Measurements from ENCODE around the gene PPM1N. TPM values are rescaled to one million over a fixed set of nuclear protein-coding genes. Genes with fewer than 3 reads are reported as not detected.
A peak's percentile ranks its signal among the peaks of the same experiment; 100 is the strongest.

The PPM1N gene
- total and polyA plus RNA-seq, 2 of the 13 experiments (the other 11 are each of a cell fraction or from before 2014, with no cell fraction given) = 0.31 to 1.8 TPM

DNA sequence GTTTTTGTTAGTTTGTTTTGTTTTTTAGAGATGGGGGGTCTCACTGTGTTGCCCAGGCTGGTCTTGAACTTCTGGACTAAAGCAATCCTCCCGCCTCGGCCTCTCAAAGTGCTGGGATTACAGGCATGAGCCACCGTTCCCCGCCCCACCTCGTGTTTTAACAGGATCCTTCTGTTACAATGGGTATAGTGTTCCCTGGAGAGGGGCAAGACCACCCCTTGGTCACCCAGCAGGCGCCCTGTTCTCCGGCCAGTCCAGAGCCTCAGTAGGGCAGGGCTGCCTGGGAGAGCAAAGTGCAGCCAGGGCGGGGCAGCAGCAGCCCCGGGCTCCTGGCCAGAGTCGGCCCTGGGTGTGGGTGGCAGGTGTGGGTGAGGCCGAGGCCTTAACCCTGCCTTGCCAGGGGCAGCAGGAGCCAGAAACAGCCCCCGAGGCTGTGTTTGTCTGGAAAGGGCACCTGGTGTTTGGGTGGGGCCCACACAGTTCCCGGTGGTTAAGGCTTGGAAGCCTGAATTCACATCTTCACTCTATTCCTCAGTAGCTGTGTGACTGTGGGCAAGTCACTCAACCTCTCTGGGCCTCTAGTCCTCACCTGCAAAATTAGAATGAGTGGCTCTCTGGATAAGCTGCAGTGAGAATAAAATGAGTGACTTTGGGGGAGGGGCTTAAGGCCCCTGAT is 16.3 kb downstream of the PPM1N start (continued):
- TF ChIP-seq, protein P1, sequence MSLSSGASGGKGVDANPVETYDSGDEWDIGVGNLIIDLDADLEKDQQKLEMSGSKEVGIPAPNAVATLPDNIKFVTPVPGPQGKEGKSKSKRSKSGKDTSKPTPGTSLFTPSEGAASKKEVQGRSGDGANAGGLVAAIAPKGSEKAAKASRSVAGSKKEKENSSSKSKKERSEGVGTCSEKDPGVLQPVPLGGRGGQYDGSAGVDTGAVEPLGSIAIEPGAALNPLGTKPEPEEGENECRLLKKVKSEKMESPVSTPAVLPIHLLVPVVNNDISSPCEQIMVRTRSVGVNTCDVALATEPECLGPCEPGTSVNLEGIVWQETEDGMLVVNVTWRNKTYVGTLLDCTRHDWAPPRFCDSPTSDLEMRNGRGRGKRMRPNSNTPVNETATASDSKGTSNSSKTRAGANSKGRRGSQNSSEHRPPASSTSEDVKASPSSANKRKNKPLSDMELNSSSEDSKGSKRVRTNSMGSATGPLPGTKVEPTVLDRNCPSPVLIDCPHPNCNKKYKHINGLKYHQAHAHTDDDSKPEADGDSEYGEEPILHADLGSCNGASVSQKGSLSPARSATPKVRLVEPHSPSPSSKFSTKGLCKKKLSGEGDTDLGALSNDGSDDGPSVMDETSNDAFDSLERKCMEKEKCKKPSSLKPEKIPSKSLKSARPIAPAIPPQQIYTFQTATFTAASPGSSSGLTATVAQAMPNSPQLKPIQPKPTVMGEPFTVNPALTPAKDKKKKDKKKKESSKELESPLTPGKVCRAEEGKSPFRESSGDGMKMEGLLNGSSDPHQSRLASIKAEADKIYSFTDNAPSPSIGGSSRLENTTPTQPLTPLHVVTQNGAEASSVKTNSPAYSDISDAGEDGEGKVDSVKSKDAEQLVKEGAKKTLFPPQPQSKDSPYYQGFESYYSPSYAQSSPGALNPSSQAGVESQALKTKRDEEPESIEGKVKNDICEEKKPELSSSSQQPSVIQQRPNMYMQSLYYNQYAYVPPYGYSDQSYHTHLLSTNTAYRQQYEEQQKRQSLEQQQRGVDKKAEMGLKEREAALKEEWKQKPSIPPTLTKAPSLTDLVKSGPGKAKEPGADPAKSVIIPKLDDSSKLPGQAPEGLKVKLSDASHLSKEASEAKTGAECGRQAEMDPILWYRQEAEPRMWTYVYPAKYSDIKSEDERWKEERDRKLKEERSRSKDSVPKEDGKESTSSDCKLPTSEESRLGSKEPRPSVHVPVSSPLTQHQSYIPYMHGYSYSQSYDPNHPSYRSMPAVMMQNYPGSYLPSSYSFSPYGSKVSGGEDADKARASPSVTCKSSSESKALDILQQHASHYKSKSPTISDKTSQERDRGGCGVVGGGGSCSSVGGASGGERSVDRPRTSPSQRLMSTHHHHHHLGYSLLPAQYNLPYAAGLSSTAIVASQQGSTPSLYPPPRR (CRISPR knock-in tag; IDR thresholded peaks at IDR 0.05; ENCODE audit: borderline replicate concordance) = no peak
- TF ChIP-seq, protein P2, sequence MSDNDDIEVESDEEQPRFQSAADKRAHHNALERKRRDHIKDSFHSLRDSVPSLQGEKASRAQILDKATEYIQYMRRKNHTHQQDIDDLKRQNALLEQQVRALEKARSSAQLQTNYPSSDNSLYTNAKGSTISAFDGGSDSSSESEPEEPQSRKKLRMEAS (IDR thresholded peaks at IDR 0.05) = peak; percentile 75
- TF ChIP-seq HNRNPUL1 (IDR thresholded peaks at IDR 0.05; ENCODE audit: low read depth, low read length) (no peak), BHLHE40 (IDR thresholded peaks at IDR 0.05; ENCODE audit: low read length) (no peak), KLF12 (CRISPR knock-in tag; IDR thresholded peaks at IDR 0.05; ENCODE audit: borderline replicate concordance) (peak; percentile 69; the same call in 1 of the 2 replicates), TCF7L2 (IDR thresholded peaks at IDR 0.05; ENCODE audit: low read depth, low read length) (no peak), FOSL2 (CRISPR knock-in tag; IDR thresholded peaks at IDR 0.05) (no peak; the same call in 1 of the 2 replicates), GLI4 (CRISPR knock-in tag; IDR thresholded peaks at IDR 0.05; ENCODE audit: borderline replicate concordance) (no peak), EED (CRISPR knock-in tag; IDR thresholded peaks at IDR 0.05) (no peak), ZIK1 (CRISPR knock-in tag; IDR thresholded peaks at IDR 0.05; ENCODE audit: borderline replicate concordance, low read depth) (no peak), U2AF1 (optimal IDR thresholded peaks at IDR 0.05; ENCODE audit: low read depth, low read length) (no peak), ZFP62 (CRISPR knock-in tag; IDR thresholded peaks at IDR 0.05) (no peak), ZBTB7A (CRISPR knock-in tag; IDR thresholded peaks at IDR 0.05) (peak; percentile 90), ZNF782 (CRISPR knock-in tag; IDR thresholded peaks at IDR 0.05; ENCODE audit: borderline replicate concordance) (no peak), NFIC (IDR thresholded peaks at IDR 0.05; ENCODE audit: low read length) (no peak; the same call in 1 of the 2 replicates), THAP11 (CRISPR knock-in tag; IDR thresholded peaks at IDR 0.05) (peak; percentile 60), ZNF331 (CRISPR knock-in tag; IDR thresholded peaks at IDR 0.05) (peak; percentile 36; the same call in 1 of the 2 replicates), EP300 (IDR thresholded peaks at IDR 0.05; ENCODE audit: low read depth in 2 of 2, low read length in 2 of 2) (peak in 1 of 2 experiments; percentile 74; a peak in 2 of 4 replicates), EP300 (CRISPR knock-in tag; IDR thresholded peaks at IDR 0.05; ENCODE audit: borderline replicate concordance) (peak; percentile 47; the same call in 1 of the 2 replicates), ZNF468 (CRISPR knock-in tag; IDR thresholded peaks at IDR 0.05) (no peak)
- TF ChIP-seq, protein P3, sequence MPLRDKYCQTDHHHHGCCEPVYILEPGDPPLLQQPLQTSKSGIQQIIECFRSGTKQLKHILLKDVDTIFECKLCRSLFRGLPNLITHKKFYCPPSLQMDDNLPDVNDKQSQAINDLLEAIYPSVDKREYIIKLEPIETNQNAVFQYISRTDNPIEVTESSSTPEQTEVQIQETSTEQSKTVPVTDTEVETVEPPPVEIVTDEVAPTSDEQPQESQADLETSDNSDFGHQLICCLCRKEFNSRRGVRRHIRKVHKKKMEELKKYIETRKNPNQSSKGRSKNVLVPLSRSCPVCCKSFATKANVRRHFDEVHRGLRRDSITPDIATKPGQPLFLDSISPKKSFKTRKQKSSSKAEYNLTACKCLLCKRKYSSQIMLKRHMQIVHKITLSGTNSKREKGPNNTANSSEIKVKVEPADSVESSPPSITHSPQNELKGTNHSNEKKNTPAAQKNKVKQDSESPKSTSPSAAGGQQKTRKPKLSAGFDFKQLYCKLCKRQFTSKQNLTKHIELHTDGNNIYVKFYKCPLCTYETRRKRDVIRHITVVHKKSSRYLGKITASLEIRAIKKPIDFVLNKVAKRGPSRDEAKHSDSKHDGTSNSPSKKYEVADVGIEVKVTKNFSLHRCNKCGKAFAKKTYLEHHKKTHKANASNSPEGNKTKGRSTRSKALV (CRISPR knock-in tag; IDR thresholded peaks at IDR 0.05) = 0 out of 2 replicates have a peak, but pooled peaks have one; percentile 64
- TF ChIP-seq, protein P4, sequence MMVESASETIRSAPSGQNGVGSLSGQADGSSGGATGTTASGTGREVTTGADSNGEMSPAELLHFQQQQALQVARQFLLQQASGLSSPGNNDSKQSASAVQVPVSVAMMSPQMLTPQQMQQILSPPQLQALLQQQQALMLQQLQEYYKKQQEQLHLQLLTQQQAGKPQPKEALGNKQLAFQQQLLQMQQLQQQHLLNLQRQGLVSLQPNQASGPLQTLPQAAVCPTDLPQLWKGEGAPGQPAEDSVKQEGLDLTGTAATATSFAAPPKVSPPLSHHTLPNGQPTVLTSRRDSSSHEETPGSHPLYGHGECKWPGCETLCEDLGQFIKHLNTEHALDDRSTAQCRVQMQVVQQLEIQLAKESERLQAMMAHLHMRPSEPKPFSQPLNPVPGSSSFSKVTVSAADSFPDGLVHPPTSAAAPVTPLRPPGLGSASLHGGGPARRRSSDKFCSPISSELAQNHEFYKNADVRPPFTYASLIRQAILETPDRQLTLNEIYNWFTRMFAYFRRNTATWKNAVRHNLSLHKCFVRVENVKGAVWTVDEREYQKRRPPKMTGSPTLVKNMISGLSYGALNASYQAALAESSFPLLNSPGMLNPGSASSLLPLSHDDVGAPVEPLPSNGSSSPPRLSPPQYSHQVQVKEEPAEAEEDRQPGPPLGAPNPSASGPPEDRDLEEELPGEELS (CRISPR knock-in tag; IDR thresholded peaks at IDR 0.05) = peak; percentile 64
